GM23248 (cell line): ENCODE results near the gene ATP13A4.

ENCODE experiments used
- EZH2 ChIP-seq: fragments of 200-600 bp; sonication (generic); IDR thresholded peaks from 2 replicates; pipeline ENCODE4 v1.6.1; 2018; ENCODE audit warnings: antibody characterized with exemption, mild to moderate bottlenecking; ENCODE audit not compliant: insufficient read depth, poor library complexity, severe bottlenecking
- EZH2phosphoT487 ChIP-seq: fragments of 200-600 bp; sonication (generic); IDR thresholded peaks from 2 replicates; pipeline ENCODE4 v1.6.1; 2018; ENCODE audit warnings: antibody characterized with exemption, moderate library complexity, mild to moderate bottlenecking, low read depth; ENCODE audit not compliant: insufficient read depth

DNA sequence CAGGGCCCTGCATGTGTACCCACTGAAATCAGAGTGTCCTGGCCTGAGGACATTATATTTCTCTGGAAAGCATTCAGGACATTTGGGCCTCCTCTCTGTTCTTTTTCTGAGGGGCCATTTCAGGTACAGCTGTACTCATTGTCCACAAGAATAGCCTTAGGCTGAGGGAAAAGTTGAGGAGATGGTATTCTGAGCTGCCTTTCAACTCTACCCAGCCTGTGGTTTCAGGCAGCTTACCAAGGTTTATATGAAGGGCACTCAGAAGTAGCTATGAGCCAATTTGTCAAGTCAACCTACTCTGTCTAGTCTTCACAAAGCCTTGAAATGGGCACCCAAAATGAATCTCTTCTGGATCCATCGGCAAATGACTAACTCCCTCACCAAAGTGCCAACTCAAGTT lies 9.4 kb downstream of the ATP13A4 start:
- TF ChIP-seq EZH2 (no peak), EZH2phosphoT487 (no peak)
